COLO668 (cell line): ENCODE data around the gene PATL1.

ENCODE experiments used
- DNase-seq: peaks from one replicate; lab custom pipeline; 2025; ENCODE audit not compliant: unreplicated experiment; lab: John Stamatoyannopoulos, UW

PATL1 gene

DNA sequence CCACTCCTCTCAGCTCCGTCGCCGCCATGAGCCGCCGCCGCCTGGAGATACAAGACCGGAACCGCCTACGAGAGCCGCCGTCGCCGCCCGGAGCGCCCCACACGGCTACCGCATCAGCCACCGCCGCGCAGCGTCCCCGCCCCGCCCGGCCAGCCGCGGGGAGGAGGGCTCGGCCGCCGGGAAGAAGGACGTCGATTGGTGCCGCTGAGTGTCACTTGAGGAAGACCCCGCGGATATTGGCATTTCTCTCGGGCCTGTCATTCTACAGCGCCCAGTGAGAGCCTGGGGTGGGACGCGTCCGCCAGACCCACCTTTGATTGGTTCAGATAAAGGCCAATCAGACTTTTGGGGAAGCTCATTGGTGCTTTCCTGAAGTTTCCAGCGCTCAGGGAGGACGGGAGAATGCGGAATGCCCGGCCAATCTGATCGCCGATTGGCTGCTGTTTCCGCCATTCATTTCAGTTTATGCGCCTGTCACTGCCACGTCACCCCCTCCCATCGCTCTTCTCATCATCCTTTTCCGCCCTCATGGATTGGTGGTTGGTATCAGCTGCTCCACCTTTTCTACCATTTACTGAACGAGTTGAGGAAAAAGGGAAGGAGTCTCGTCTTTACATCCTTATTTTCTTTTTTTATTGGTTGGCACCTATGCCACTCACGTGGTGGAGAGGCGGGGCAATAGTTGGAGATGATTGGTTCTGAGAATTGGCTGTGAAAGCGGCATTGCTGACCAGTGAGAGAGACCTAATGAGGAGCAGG lies 53.0 kb downstream of the PATL1 start, which contains the start of gene OSBP:
Gene OSBP (minus strand): TSS at position 138 of the 759 bp plus-strand sequence. CDS start 110 bp downstream, at position 28.
- peak; percentile 99 for DNase-seq

- peak; percentile 67 for DNase-seq
These were observed 53.7 kb downstream of the PATL1 start for GRCh38 chr11:59615120-59615636.

DNA sequence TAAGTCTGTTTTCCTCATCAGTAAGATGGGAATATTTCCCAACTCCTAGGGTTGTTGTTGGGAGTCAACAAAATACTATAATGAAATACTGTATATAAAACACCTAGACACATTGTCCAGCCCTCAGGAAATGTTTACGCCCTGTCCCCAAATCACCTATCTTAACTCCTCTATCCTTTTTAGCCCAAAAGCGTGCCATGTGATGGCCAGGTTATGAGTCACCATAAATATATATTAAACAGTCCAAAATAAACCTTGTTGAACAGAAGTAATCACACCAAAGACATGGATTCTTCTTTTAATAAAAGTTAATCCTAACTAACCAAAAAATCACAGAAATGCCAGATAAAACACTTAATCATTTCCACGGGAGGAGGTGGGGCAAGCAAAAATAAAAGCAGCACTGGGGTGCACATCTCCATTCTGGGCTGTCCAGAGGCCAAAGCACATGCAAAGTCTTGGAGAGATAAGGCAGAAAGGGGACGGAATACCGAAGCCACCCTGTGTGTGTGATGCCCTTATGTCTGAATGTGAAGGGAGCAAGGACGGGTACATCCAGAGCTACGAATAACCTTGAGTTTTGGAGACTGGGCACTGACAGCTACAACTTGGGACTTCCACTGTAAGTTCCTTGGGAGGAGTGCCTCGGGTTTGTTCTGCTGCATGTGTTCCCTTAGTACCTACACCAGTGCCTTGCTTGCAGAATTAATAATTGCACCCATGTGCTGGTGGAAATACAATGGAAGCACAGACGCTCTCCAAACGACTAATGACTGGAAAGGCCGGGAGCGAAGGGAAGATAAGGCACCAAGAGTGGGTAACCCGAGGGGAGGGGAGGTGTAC lies 54.3 kb downstream of the PATL1 start:
- no peak for DNase-seq

DNA sequence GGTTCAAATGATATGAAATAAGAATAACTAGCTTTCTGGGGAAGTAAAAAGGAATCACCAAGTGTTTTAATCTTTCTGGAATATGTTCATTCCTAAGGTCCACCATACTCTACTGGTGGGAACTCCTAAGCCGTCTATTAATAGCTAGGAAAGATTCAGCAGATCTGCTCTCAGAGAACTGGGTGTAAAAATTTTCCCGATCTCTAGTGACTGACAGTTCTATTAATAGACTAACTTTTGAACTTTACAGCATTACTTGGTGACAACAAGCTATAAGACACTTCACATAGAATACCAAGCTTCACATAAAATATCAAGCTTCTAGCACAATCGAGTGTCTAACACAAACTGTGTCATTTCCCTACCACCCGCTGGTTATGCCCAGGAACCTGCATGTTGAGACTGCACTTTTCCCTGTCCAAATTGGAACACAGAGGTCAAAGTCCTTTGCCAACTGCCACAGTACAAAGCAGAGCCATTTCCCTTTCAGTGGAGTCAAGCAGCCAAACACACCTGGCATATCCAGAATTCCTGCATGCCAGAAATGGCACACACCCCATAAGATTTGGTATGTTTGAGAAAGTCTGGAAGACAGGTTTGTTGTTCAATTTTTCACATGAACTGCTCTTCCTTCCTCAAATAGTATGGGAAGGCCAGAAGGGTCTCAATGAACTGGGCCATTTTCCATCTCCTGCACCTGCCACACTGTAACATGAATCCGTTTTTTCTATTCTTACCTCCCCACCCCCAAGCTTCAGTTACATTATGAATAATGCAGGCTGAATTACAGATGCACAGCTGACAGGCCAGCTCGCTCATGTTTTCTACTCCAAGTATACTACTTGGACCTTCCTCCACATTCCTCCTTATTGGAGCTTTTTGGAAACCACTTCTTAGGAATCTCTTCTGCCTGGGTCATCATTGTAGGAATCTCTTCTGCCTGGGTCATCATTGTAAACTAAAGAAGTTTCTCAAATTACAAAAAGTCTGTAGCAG lies 57.0 kb downstream of the PATL1 start:
- DNase-seq, result peak; percentile 80

DNA sequence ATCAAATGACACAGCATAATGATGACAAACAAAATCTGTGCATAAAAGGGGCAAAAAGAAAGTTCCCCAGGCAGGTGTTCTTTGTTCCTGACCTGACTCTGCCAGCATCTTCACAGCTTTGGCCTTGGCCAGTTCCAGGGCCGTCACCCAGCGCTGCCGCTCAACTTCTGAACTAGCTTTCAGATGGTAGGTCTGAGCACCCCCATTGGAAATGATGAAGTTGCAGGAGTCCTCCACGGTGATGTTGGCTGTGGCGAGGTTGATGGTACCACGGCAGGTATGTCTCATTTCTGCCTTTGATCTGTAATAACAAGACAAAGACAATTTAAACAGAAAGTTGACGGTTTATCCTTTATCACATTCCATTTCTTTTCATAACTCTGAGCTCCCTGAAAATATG lies 58.5 kb downstream of the PATL1 start:
- DNase-seq, result no peak

GRCh38 chr11:59607703-59608454 lies 61.0 kb downstream of the PATL1 start:
- no peak for DNase-seq

- no peak for DNase-seq
These were observed 66.4 kb downstream of the PATL1 start for GRCh38 chr11:59602432-59602831.

DNA sequence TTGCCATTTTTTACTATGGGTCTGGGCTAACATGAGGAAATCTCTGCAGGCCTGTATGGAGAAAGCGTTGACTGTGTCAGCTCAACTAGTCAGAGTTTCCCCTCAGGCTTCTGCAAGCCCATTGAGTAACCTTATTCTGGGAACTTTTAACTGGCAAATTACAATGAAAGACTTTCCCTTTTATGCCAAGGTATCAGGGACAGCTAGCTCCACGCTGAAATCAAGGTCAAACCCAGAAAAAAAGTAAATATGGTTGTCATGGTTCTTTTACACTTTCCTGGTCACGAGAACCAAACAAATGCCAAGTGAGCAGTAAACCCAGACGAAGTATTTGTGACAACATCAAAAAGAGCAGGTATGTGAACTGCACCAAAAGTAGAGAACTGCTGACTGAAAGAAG lies 67.0 kb downstream of the PATL1 start:
- DNase-seq, result no peak

GRCh38 chr11:59600636-59601035 lies 68.2 kb downstream of the PATL1 start:
- no peak for DNase-seq

DNA sequence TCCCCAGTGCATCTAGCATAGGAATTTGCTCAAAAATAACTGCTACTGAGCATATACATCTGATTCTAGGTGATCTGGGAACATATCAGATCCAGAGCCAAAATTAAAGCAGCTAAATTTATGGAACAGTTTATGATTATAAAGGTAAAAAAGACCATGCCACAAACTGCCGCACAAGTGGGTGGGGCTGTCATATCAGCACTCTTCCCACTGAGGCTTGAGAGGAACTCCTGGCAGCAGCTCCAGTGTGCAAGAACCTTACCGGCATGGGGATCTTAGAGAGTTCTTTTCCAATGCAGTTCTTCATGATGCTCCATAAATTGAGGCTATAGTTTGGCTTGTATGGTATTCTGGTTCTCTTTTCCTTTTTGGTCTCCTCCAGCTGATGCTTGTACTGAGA lies 68.6 kb downstream of the PATL1 start:
- no peak for DNase-seq

GRCh38 chr11:59598961-59599360 lies 69.9 kb downstream of the PATL1 start:
- DNase-seq, result no peak
